ENCODE data around the gene CEBPG. TPM values are rescaled to one million over a fixed set of nuclear protein-coding genes. Genes with fewer than 3 reads are reported as not detected.

CEBPG gene
- total RNA-seq, 1 donor from 2014 or later = 17.0 TPM

GRCh38 chr19:33429891-33430673 lies 56.6 kb downstream of the CEBPG start:
- ATAC-seq (no peak), DNase-seq (peak; percentile 7)
- intact Hi-C loops (cut with micrococcal nuclease) = loop anchor here (5.0 kb wide), 1 partner anchor 337 kb away; no protein-coding TSS in a partner anchor

DNA sequence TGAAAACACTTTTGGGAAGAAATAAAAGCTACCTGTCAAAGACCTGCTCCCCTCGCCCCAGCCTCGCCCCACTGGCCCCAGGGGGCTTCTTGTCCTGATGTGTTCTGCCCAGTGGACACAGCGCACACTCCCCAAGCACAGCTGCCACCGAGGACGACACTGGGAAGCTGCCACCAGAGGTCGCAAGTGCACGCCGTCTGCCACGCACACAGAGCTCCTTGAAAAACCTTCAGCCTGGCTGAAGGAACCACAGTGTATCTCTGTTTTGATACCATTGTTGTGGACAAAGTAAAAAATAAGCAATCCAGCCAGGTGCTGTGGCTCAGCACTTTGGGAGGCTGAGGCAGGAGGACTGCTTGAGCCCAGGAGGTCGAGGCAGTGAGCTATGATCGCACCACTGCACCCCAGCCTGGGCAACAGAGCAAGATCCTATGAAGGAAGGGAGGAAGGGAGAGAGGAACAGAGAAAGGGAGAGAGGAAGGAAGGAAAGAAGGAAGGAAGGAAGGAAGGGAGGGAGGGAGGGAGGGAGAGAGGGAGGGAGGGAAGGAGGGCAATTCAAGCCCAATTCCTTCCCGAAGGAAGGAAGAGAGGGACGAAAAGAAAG lies 57.3 kb downstream of the CEBPG start:
- peak; percentile 81 for DNase-seq
- peak; percentile 85 for ATAC-seq
- intact Hi-C loops (cut with micrococcal nuclease) = loop anchor here (5.0 kb wide), 1 partner anchor 337 kb away; no protein-coding TSS in a partner anchor

DNA sequence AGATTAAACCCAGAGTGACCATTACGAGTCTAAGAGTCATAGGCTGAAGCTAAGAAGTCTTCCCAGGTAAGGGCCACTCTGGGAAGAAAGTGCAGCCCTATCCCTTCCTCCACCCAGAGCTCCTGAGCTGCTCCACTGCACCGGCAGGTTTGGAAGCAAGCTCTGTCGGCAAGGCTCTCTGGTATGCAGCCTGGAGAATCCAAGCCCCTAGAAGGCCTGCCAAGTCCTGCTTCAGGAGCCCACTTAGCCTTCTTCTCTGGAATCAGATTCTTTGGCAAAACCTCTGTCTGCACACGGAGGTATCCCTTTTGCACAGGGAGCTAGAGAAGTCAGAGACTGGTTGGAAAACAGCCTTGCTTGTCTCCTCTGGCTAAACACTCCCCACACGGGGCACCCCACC lies 58.5 kb downstream of the CEBPG start:
- ATAC-seq (no peak), DNase-seq (no peak)
- intact Hi-C loops (cut with micrococcal nuclease) = loop anchor here (5.0 kb wide), 1 partner anchor 335 kb away; no protein-coding TSS in a partner anchor

Other genes starting within 250 kb of the CEBPG start
- not detected for gene WDR88, start 241.6 kb upstream of the CEBPG start, total RNA-seq
- gene LRP3, start 179.4 kb upstream of the CEBPG start, total RNA-seq = 19.5 TPM
- not detected for gene SLC7A10, start 147.9 kb upstream of the CEBPG start, total RNA-seq
- 2.4 TPM for gene CEBPA, start 71.2 kb upstream of the CEBPG start, total RNA-seq
- gene PEPD, start 148.1 kb downstream of the CEBPG start, total RNA-seq = 27.3 TPM
- gene CHST8, start 248.2 kb downstream of the CEBPG start, total RNA-seq = not detected

Measured in left ventricle myocardium superior (tissue), 1 donor.